ENCODE results near the gene MPV17. TPM values are rescaled to one million over a fixed set of nuclear protein-coding genes. Genes with fewer than 3 reads are reported as not detected.

The MPV17 gene
- total and polyA plus RNA-seq, 2 of the 13 experiments (the other 11 are each of a cell fraction or from before 2014, with no cell fraction given) = 48.9 to 129 TPM

DNA sequence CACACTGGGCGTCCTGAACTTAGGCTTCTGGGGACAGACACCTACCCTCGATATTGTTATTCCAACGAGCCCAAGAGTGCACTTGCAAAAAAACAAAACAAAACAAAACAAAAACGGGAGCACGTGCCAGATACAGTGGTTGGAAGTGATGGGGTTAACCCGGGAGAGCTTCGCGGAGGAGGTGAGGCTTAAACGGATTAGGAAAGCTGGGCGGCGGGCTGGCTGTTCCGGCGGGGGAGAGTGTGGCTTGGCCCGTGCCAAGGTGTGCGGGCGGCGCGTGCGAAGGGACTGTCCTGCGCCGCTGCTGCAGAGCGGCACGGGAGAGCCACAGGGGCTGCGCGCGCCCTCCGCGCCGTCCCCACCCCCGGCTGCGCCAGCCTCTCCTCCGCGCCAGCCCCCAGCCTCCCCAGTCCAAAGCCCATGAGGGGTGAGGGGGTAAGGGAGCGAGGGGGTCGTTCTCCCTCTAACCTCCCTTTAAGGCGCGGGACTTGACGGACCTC is 58.6 kb downstream of the MPV17 start (continued):
- TF ChIP-seq CBX2 (IDR thresholded peaks at IDR 0.05; ENCODE audit: low read depth, low read length) = 0 out of 2 replicates have a peak, but pooled peaks have one; percentile 69
- no peak for TF ChIP-seq CBX2 (CRISPR knock-in tag; IDR thresholded peaks at IDR 0.05; ENCODE audit: low read depth)
- no peak for TF ChIP-seq PCBP1 (IDR thresholded peaks at IDR 0.05; ENCODE audit: borderline replicate concordance, low read depth, low read length)
- 0 out of 2 replicates have a peak, but pooled peaks have one; percentile 52 for TF ChIP-seq CCDC6 (CRISPR knock-in tag; IDR thresholded peaks at IDR 0.05)
- no peak for TF ChIP-seq KAT8 (CRISPR knock-in tag; IDR thresholded peaks at IDR 0.05)
- TF ChIP-seq ETV6 (CRISPR knock-in tag; conservative IDR thresholded peaks at IDR 0.05) = 0 out of 2 replicates have a peak, but pooled peaks have one; percentile 13
- TF ChIP-seq NFE2L2 (IDR thresholded peaks at IDR 0.05; ENCODE audit: low read length) = no peak
- TF ChIP-seq, protein P1, sequence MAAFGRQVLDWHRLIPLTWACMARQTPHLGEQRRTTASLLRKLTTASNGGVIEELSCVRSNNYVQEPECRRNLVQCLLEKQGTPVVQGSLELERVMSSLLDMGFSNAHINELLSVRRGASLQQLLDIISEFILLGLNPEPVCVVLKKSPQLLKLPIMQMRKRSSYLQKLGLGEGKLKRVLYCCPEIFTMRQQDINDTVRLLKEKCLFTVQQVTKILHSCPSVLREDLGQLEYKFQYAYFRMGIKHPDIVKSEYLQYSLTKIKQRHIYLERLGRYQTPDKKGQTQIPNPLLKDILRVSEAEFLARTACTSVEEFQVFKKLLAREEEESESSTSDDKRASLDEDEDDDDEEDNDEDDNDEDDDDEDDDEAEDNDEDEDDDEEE (CRISPR knock-in tag; IDR thresholded peaks at IDR 0.05) = no peak
- TF ChIP-seq ZNF674 (CRISPR knock-in tag; IDR thresholded peaks at IDR 0.05; ENCODE audit: low read depth) = no peak
- TF ChIP-seq GZF1 (CRISPR knock-in tag; IDR thresholded peaks at IDR 0.05) = 0 out of 2 replicates have a peak, but pooled peaks have one; percentile 18
- TF ChIP-seq ZNF749 (CRISPR knock-in tag; IDR thresholded peaks at IDR 0.05; ENCODE audit: borderline replicate concordance) = peak; percentile 9; the same call in 1 of the 2 replicates
- TF ChIP-seq, protein P2, sequence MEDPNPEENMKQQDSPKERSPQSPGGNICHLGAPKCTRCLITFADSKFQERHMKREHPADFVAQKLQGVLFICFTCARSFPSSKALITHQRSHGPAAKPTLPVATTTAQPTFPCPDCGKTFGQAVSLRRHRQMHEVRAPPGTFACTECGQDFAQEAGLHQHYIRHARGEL (CRISPR knock-in tag; IDR thresholded peaks at IDR 0.05) = 0 out of 2 replicates have a peak, but pooled peaks have one; percentile 65
- TF ChIP-seq, protein P3, sequence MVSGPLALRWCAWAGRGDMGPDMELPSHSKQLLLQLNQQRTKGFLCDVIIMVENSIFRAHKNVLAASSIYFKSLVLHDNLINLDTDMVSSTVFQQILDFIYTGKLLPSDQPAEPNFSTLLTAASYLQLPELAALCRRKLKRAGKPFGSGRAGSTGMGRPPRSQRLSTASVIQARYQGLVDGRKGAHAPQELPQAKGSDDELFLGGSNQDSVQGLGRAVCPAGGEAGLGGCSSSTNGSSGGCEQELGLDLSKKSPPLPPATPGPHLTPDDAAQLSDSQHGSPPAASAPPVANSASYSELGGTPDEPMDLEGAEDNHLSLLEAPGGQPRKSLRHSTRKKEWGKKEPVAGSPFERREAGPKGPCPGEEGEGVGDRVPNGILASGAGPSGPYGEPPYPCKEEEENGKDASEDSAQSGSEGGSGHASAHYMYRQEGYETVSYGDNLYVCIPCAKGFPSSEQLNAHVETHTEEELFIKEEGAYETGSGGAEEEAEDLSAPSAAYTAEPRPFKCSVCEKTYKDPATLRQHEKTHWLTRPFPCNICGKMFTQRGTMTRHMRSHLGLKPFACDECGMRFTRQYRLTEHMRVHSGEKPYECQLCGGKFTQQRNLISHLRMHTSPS (CRISPR knock-in tag; IDR thresholded peaks at IDR 0.05; ENCODE audit: low read depth) = no peak
- TF ChIP-seq EEA1 (CRISPR knock-in tag; IDR thresholded peaks at IDR 0.05; ENCODE audit: borderline replicate concordance) = peak; percentile 66; the same call in 1 of the 2 replicates
- no peak for TF ChIP-seq NFIB (CRISPR knock-in tag; IDR thresholded peaks at IDR 0.05; ENCODE audit: borderline replicate concordance)
- no peak for TF ChIP-seq SNRNP70 (IDR thresholded peaks at IDR 0.05; ENCODE audit: low read depth, low read length)
- TF ChIP-seq, protein P4, sequence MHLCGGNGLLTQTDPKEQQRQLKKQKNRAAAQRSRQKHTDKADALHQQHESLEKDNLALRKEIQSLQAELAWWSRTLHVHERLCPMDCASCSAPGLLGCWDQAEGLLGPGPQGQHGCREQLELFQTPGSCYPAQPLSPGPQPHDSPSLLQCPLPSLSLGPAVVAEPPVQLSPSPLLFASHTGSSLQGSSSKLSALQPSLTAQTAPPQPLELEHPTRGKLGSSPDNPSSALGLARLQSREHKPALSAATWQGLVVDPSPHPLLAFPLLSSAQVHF (CRISPR knock-in tag; IDR thresholded peaks at IDR 0.05) = no peak
- TF ChIP-seq ZSCAN21 (CRISPR knock-in tag; IDR thresholded peaks at IDR 0.05; ENCODE audit: borderline replicate concordance) = no peak
- no peak for TF ChIP-seq ZNF775 (CRISPR knock-in tag; IDR thresholded peaks at IDR 0.05; ENCODE audit: borderline replicate concordance)
- 0 out of 2 replicates have a peak, but pooled peaks have one; percentile 39 for TF ChIP-seq MYC (CRISPR knock-in tag; IDR thresholded peaks at IDR 0.05; ENCODE audit: borderline replicate concordance)
- peak; percentile 36 for TF ChIP-seq ZNF883 (CRISPR knock-in tag; IDR thresholded peaks at IDR 0.05; ENCODE audit: not compliant biosample characterization)
- TF ChIP-seq, protein P5, sequence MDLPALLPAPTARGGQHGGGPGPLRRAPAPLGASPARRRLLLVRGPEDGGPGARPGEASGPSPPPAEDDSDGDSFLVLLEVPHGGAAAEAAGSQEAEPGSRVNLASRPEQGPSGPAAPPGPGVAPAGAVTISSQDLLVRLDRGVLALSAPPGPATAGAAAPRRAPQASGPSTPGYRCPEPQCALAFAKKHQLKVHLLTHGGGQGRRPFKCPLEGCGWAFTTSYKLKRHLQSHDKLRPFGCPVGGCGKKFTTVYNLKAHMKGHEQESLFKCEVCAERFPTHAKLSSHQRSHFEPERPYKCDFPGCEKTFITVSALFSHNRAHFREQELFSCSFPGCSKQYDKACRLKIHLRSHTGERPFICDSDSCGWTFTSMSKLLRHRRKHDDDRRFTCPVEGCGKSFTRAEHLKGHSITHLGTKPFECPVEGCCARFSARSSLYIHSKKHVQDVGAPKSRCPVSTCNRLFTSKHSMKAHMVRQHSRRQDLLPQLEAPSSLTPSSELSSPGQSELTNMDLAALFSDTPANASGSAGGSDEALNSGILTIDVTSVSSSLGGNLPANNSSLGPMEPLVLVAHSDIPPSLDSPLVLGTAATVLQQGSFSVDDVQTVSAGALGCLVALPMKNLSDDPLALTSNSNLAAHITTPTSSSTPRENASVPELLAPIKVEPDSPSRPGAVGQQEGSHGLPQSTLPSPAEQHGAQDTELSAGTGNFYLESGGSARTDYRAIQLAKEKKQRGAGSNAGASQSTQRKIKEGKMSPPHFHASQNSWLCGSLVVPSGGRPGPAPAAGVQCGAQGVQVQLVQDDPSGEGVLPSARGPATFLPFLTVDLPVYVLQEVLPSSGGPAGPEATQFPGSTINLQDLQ (CRISPR knock-in tag; IDR thresholded peaks at IDR 0.05) = no peak

All from HepG2 (cell line).